ENCODE results near the gene NRARP. TPM values are rescaled to one million over a fixed set of nuclear protein-coding genes. Genes with fewer than 3 reads are reported as not detected.

The NRARP gene
- total RNA-seq, 2 donors from 2014 or later = 0.88 to 2.6 TPM

DNA sequence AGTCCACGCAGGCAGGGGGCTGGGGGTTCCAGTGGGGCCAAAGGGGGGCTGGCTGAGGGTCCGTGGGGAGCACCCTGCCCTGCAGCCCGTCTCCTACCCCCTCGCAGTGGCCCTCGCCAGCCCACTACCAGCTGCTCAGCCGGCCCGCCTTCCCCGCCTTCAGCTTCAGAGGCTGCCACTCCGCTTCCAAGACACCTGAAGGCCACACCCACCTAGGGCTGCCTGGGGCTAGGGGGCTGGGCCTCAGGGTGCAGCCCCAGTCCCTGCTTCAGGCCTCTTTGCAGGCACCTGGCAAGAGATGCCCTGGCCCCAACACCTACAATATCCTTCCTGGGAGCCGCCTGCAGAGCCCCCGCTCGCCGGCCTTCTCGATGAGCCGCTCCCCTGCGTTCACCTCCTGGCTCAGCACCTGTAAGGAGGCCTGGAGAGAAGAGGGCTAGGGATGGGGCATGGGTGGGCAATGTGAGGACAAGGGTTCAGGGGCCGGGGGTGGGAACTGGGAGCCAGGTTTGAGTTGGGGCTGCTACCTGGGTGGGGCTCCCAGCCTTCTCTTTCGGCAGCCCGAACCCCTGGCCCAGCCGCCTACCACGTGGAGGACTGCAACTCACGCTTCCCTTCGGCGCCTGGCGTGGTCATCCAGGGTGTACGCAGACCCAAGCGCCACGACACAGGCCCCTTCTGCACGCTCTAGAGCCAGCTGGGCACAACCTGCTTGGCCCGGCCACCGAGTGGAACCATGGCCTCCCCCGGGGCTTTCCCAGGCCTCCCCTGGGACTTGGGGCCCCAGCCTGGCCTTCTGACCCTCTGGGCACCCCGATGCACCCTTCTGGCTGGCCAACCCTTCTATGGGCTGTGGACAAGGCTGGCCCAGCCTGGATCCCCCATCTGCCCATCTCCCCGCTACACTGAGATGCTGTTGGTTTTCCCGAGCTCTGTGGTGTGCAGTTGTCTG is 49.2 kb downstream of the NRARP start:
- H3K27me3 Mint-ChIP-seq = no peaks in the 10 kb centered on the region
- H3K27ac Mint-ChIP-seq = no peak overlapping the region
- H3K36me3 Mint-ChIP-seq = no peaks in the 10 kb centered on the region
- H3K4me3 Mint-ChIP-seq = no peak overlapping the region
- DNase-seq (ENCODE audit: low spot score) = no peak
- peaks cover 5 to 10% of the 10 kb centered on the region in 2 donors for H3K4me1 Mint-ChIP-seq (ENCODE audit: low read depth in 2 of 2)
- ATAC-seq = no peak
- H3K9me3 Mint-ChIP-seq = no peaks in the 10 kb centered on the region

GRCh38 chr9:137251490-137252268 is 50.4 kb downstream of the NRARP start:
- H3K36me3 Mint-ChIP-seq = no peaks in the 10 kb centered on the region
- no peak for ATAC-seq
- no peaks in the 10 kb centered on the region for H3K9me3 Mint-ChIP-seq
- no peak overlapping the region for H3K27ac Mint-ChIP-seq
- DNase-seq (ENCODE audit: low spot score) = no peak
- H3K27me3 Mint-ChIP-seq = no peaks in the 10 kb centered on the region
- H3K4me1 Mint-ChIP-seq (ENCODE audit: low read depth in 2 of 2) = peaks cover 5 to 10% of the 10 kb centered on the region in 2 donors
- H3K4me3 Mint-ChIP-seq = no peak overlapping the region

GRCh38 chr9:137251194-137251461 is 50.9 kb downstream of the NRARP start, which contains the start of gene STPG3:
Gene STPG3 (plus strand): TSS chr9:137251286. CDS start chr9:137251287, 1 bp downstream.
- Mint-ChIP-seq H3K27me3 (no peaks in the 10 kb centered on the region), H3K36me3 (no peaks in the 10 kb centered on the region), H3K9me3 (no peaks in the 10 kb centered on the region), H3K4me1 (ENCODE audit: low read depth in 2 of 2) (peaks cover 5% of the 10 kb centered on the region in 2 donors), H3K4me3 (no peak within 1 kb of the TSS), H3K27ac (no peak within 1 kb of the TSS)
- DNase-seq (ENCODE audit: low spot score) = no peak
- no peak for ATAC-seq

DNA sequence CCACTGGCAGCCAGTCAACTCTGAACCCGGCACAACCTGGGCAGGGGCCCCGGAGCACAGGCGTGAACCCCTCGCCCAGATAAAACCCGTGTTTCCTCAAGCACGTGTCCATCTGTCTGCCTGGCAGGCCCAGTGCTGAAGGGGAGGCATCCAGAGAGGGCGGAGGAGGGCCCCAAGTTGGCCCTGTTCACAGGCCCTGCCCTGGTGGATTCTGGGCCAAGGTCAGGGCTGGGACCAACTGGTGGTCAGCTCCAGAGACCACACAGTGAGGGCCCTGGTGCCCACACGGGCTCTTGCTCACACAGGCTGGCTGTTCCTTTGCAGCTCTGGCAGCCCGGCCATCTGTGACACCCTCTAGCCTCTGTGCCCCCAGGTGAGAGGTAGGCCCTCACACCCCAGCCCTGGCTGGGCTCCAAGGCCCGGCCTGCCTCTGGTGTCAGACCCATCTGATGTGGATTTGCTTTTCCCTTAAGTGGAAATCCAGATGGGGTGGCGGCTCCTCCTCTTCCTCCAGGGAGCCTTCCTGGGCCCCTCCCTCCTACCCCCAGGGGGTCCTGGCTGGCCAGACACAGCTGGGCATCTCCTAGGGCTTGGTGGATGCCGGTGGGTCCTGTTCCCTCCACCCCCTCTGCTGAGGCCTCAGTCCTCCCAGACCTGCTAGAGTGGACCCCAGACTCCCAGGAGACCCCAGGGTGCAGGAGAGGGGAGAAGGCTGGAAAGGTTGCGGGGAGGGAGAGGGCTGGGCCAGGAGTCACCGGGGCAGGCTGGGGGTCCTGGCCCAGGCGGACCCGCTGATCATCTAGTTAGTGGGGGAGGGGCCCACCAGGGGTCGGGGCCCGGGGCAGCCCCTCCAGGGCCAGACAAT is 51.5 kb downstream of the NRARP start:
- no peaks in the 10 kb centered on the region for H3K36me3 Mint-ChIP-seq

More for the DNA sequence above, 51.5 kb downstream of the NRARP start:
- no peak for DNase-seq (ENCODE audit: low spot score)
- H3K4me1 Mint-ChIP-seq (ENCODE audit: low read depth in 2 of 2) = peaks cover 4 to 5% of the 10 kb centered on the region in 2 donors
- no peak overlapping the region for H3K27ac Mint-ChIP-seq
- H3K9me3 Mint-ChIP-seq = no peaks in the 10 kb centered on the region
- no peak overlapping the region for H3K4me3 Mint-ChIP-seq
- H3K27me3 Mint-ChIP-seq = no peaks in the 10 kb centered on the region
- ATAC-seq = no peak

Other genes with a start within 250 kb of the NRARP start
- gene ENTPD2, start 248.2 kb downstream of the NRARP start, total RNA-seq = not detected
- 10 to 100 TPM in 1 of 2 donors, 1 to 10 TPM in 1; 9.5 to 20.8 TPM for gene SAPCD2, start 231.7 kb downstream of the NRARP start, total RNA-seq
- gene UAP1L1, start 224.8 kb downstream of the NRARP start, total RNA-seq = 10 to 100 TPM; 19.9 to 22.0 TPM
- 10 to 100 TPM; 34.1 to 55.8 TPM for gene MAN1B1, start 215.3 kb downstream of the NRARP start, total RNA-seq
- gene DPP7, start 187.5 kb downstream of the NRARP start, total RNA-seq = 100 to 1,000 TPM; 188 to 310 TPM
- under 1 TPM in 1 of 2 donors, not detected in 1; 0.11 TPM for gene GRIN1, start 163.1 kb downstream of the NRARP start, total RNA-seq
- not detected for gene LRRC26, start 132.2 kb downstream of the NRARP start, total RNA-seq
- gene TMEM210, start 130.2 kb downstream of the NRARP start, total RNA-seq = not detected
- gene ANAPC2, start 113.7 kb downstream of the NRARP start, total RNA-seq = 10 to 100 TPM; 75.5 to 98.1 TPM
- 10 to 100 TPM; 78.3 to 91.4 TPM for gene SSNA1, start 113.6 kb downstream of the NRARP start, total RNA-seq
- 10 to 100 TPM in 1 of 2 donors, 1 to 10 TPM in 1; 9.0 to 19.1 TPM for gene TPRN, start 101.5 kb downstream of the NRARP start, total RNA-seq
- 10 to 100 TPM; 25.0 to 43.9 TPM for gene TMEM203, start 96.6 kb downstream of the NRARP start, total RNA-seq
- gene NDOR1, start 96.6 kb downstream of the NRARP start, total RNA-seq = 10 to 100 TPM; 33.0 to 81.9 TPM
- 1 to 10 TPM; 1.4 to 1.9 TPM for gene RNF208, start 80.0 kb downstream of the NRARP start, total RNA-seq
- gene CYSRT1, start 77.1 kb downstream of the NRARP start, total RNA-seq = under 1 TPM; 0.29 to 0.33 TPM
- not detected for gene RNF224, start 74.8 kb downstream of the NRARP start, total RNA-seq
- gene SLC34A3, start 71.4 kb downstream of the NRARP start, total RNA-seq = not detected
- 100 to 1,000 TPM; 332 to 432 TPM for gene TUBB4B, start 61.0 kb downstream of the NRARP start, total RNA-seq
- gene STPG3, start 51.0 kb downstream of the NRARP start, total RNA-seq = not detected
- 10 to 100 TPM; 58.8 to 90.3 TPM for gene NELFB, start 46.9 kb downstream of the NRARP start, total RNA-seq
- 10 to 100 TPM; 31.1 to 38.4 TPM for gene TOR4A, start 24.5 kb downstream of the NRARP start, total RNA-seq
- 1 to 10 TPM; 7.6 to 7.9 TPM for gene EXD3, start 120.9 kb upstream of the NRARP start, total RNA-seq
- under 1 TPM; 0.33 to 0.62 TPM for gene NOXA1, start 121.1 kb upstream of the NRARP start, total RNA-seq
- not detected for gene ENTPD8, start 139.1 kb upstream of the NRARP start, total RNA-seq
- gene NSMF, start 157.1 kb upstream of the NRARP start, total RNA-seq = 10 to 100 TPM; 17.1 to 36.4 TPM
- gene PNPLA7, start 248.1 kb upstream of the NRARP start, total RNA-seq = 1 to 10 TPM; 1.2 to 7.1 TPM
- 10 to 100 TPM; 35.9 to 48.6 TPM for gene MRPL41, start 249.6 kb upstream of the NRARP start, total RNA-seq